Activated CD4-positive, alpha-beta T cell treated with anti-CD3 and anti-CD28 coated beads, Interleukin-2, Interleukin-6, amounts not matched to agents 100 ng/mL and 50 ng/mL, durations not matched to agents 16 hours and 8 hours (primary cell): ENCODE data around the gene LAIR1.

Source experiments
- DNase-seq: peaks from one replicate; pipeline ENCODE4 v3.0.0-alpha.2; 2020

Gene LAIR1

DNA sequence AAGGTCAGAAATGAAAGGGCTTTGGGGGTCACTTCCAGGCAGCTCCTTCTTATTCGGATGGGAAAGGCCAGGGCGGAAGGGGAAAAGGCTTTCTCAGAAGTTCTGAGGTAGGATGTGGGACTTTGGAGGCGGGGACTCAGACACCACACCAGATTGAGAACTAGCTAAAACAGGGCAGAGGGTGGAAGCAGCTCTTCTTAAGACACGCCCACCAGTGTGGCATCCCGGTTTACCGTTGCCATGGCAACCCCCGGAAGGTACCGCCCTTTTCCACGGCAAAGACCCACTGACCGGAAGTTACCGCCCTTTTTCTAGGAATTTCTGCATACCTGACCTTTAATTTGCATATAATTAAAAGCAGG, 48.0 kb downstream of the LAIR1 start:
- DNase-seq: peak; percentile 6

DNA sequence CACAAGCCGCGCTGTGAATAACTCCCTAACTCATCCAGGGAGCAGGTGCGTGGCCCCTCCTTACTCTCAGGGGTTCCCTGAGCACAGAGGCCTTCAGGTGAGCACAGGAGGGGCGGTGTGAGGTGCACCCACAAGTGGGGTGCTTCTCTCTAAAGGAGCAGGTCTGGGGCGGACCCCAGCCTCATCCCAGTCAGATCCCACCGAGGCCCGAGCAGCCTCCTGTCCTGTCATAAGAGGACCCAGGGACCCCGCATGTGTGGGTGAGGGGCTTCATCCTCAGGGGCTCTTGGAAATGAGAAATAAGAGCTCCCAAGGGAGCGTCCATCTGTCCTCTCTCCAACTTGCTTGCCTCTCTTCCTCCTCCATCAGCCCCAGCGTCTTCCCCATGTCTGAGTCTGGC, 48.8 kb downstream of the LAIR1 start:
- no peak for DNase-seq

- DNase-seq: no peak
These were observed 52.0 kb downstream of the LAIR1 start, which contains the start of gene LILRA5 for GRCh38 chr19:54312436-54313377. LILRA5 (minus strand) TSS chr19:54313166; CDS start chr19:54313019, 147 bp downstream.

DNA sequence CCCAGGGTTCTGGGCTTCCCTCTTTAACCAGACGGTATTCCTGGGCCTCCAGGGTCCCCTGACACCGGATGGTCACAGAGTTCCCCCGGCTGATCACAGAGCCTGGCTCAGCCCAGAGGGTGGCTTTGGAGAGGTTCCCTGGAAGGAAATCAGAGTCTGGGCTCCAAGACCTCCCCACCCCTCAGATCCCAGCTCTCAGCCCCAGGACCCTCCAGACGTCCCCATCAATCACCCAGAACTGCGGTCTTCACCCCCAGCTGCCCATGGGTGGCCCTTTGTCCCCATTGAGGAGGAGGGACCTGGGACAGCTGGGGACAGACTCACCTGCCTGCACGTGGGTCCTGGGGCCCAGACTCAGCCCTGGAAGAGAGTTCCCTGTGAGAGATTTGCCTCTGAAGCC, 52.7 kb downstream of the LAIR1 start:
- no peak for DNase-seq

DNA sequence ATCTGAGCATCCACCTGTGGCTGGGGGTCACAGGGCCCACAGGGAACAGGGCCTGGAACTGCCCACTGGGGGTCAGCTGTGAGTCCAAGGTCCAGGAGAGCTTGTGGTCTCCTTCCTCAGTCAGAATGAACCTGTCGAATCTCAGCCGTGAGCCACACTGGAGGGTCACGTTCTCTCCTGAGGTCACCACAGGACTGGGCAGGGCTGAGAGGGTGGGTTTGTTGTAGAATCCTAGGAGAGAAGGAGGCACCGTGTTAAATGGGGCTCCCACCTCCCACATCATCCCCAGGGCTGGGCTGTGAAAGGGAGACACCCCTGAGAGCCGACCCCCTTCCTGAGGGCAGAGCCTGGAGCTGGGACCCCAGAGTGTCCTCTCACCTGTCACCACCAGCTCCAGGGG, 53.2 kb downstream of the LAIR1 start:
- DNase-seq: no peak

DNA sequence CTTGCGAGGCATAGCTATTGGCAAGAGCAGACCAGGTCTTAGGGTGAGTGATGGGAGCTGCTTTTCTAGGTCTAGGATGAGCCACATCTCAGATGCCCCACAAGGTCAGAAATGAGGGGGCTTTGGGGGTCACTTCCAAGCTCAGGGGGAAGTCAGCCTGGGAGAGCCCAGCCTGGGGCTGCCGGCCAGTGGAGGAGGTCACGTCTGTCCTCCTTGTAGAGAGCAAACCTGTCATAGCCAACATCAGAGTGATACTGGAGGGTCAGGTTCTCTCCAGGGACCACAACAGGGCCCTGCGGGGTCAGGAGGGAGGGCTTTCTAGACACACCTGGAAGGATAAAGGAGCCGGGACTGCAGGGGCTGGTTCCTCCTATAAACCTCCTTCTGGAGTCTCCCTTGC, 54.2 kb downstream of the LAIR1 start:
- no peak for DNase-seq

- DNase-seq: no peak
These were observed 54.9 kb downstream of the LAIR1 start for GRCh38 chr19:54309811-54310210.

DNA sequence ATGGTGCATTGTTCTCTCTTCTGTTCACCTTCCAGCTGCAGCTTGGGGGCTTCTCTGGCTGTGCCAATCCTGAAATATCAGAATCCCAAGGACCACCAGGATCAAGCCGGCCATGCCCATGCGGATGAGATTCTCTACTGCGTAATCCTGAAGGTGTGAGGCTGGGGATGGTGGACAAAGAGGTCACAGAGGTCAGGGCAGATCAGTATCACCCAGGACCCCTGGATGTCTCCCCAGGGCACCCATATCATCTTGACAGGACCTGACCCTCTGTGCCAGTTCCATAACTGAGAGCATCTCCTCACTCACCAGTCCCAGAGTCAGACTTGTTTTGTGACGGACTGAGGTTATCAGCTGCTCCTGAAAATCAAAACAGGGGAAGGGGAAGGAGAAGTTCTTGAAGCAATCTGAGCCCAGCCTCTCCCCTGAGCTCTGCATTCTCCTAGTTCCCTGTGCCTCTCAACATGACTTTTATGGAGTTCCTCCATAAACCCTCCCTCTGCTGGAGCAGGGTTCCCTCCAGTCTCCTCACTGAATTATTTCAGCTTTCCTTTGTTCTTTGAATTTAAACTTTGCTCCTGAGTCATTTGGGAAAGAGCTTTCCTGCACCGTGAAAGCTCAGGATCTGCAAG, 57.2 kb downstream of the LAIR1 start:
- no peak for DNase-seq

- DNase-seq: no peak
These were observed 59.6 kb downstream of the LAIR1 start for GRCh38 chr19:54305141-54305540.

DNA sequence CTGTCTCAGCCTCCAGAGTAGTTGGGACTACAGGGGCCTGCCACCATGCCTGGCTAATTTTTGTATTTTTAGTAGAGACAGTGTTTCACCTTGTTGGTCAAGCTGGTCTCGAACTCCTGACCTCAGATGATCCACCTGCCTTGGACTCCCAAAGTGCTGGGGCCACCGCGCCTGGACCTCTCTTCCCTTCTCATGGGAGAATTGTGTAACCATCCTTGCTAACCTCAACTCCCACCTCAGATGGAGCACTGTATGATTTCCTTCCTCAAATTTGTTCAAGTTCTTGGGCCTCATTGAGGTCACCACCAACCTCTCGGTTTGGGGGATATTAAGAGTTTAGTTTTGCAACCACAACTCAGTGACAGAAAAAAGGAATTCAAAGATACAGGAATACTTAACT, 62.5 kb downstream of the LAIR1 start:
- no peak for DNase-seq
